ENCODE results near the gene SFSWAP. TPM values are rescaled to one million over a fixed set of nuclear protein-coding genes. Genes with fewer than 3 reads are reported as not detected.

The SFSWAP gene
- total and polyA plus RNA-seq, 2 experiments from 2014 or later: 21.4 to 25.1 TPM

DNA sequence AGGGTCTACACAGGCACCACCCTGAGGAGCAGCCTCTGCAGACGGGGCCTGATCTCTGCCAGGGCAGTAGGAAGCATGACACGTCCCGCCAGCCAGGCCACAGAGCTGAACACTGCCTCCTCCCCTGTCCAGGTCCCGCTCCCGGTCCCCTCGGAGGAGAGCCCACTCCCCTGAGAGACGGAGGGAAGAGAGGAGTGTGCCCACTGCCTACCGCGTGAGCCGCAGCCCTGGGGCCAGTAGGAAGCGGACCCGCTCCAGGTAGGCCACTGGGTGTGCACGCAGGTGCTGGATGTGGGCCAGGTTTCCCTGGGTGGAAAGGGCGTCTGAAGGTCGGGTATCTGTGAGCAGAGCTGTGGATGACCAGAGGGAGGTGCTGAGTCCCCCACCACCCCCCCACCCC is 75.4 kb downstream of the SFSWAP start:
- TF ChIP-seq EZH2phosphoT487 (IDR thresholded peaks at IDR 0.05; ENCODE audit: low read depth, severe bottlenecking, unreplicated experiment): no peak
- TF ChIP-seq, protein P1, sequence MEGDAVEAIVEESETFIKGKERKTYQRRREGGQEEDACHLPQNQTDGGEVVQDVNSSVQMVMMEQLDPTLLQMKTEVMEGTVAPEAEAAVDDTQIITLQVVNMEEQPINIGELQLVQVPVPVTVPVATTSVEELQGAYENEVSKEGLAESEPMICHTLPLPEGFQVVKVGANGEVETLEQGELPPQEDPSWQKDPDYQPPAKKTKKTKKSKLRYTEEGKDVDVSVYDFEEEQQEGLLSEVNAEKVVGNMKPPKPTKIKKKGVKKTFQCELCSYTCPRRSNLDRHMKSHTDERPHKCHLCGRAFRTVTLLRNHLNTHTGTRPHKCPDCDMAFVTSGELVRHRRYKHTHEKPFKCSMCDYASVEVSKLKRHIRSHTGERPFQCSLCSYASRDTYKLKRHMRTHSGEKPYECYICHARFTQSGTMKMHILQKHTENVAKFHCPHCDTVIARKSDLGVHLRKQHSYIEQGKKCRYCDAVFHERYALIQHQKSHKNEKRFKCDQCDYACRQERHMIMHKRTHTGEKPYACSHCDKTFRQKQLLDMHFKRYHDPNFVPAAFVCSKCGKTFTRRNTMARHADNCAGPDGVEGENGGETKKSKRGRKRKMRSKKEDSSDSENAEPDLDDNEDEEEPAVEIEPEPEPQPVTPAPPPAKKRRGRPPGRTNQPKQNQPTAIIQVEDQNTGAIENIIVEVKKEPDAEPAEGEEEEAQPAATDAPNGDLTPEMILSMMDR (IDR thresholded peaks at IDR 0.05; ENCODE audit: poor library complexity): no peak
- no peak for TF ChIP-seq EZH2 (IDR thresholded peaks at IDR 0.05; ENCODE audit: borderline replicate concordance)
- Histone ChIP-seq H3K9me2 (replicated peaks; ENCODE audit: insufficient read depth) (no peaks in the 10 kb centered on the region), H3K4me2 (no peak overlapping the region), H3K9me3 (ENCODE audit: low read depth) (no peaks in the 10 kb centered on the region), H3K79me2 (no peaks in the 10 kb centered on the region), H3K4me1 (ENCODE audit: insufficient read depth) (no peaks in the 10 kb centered on the region), H2AFZ (no peak overlapping the region), H4K20me1 (ENCODE audit: insufficient read depth, poor library complexity, severe bottlenecking) (no peaks in the 10 kb centered on the region), H3K27me3 (no peaks in the 10 kb centered on the region), H3K36me3 (replicated peaks; ENCODE audit: insufficient read depth, low read depth) (no peaks in the 10 kb centered on the region), H3K4me3 (no peak overlapping the region), H3K27ac (no peak overlapping the region)
- 98% methylated on average over 14 of the region's 15 CpGs for WGBS (ENCODE audit: low lambda C conversion rate, missing lambda C conversion rate)
- no peak for DNase-seq (ENCODE audit: low spot score)

DNA sequence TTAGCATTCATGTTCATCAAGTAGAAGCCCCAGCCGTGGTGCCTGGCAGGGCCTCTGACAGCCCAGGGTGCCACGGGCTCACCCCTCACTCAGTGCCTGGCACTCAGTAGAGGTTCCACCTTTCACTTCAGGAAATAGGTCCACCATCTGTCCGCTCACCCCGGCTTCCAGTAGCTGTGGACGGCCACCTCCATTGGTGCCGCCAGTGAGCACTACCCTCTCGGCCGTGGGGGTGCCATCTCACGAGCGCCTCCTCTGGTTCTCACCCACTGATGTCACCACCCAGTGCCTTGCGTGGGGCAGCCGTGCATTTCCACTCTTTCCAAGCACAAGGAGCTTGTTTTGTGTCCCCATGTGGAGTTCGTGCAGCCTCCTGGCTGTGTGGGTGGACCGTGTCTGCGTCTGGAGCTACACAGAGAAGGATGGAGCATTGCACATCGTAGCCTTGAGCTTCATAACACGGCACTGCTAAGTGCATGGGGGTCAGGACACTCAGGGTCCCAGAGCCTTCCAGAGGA is 76.3 kb downstream of the SFSWAP start:
- H3K9me2 ChIP-seq (replicated peaks; ENCODE audit: insufficient read depth): no peaks in the 10 kb centered on the region
- no peaks in the 10 kb centered on the region for H3K36me3 ChIP-seq (replicated peaks; ENCODE audit: insufficient read depth, low read depth)
- no peaks in the 10 kb centered on the region for H3K9me3 ChIP-seq (ENCODE audit: low read depth)
- H3K4me3 ChIP-seq: no peak overlapping the region
- no peak overlapping the region for H3K4me2 ChIP-seq
- H3K4me1 ChIP-seq (ENCODE audit: insufficient read depth): no peaks in the 10 kb centered on the region
- H3K27ac ChIP-seq: no peak overlapping the region
- no peak overlapping the region for H2AFZ ChIP-seq
- H4K20me1 ChIP-seq (ENCODE audit: insufficient read depth, poor library complexity, severe bottlenecking): no peaks in the 10 kb centered on the region
- no peaks in the 10 kb centered on the region for H3K79me2 ChIP-seq
- no peak for TF ChIP-seq EZH2phosphoT487 (IDR thresholded peaks at IDR 0.05; ENCODE audit: low read depth, severe bottlenecking, unreplicated experiment)
- TF ChIP-seq EZH2 (IDR thresholded peaks at IDR 0.05; ENCODE audit: borderline replicate concordance): no peak
- TF ChIP-seq, protein P1 (IDR thresholded peaks at IDR 0.05; ENCODE audit: poor library complexity): no peak
- H3K27me3 ChIP-seq: no peaks in the 10 kb centered on the region
- no peak for DNase-seq (ENCODE audit: low spot score)
- 98% methylated on average over 17 of the region's 17 CpGs for WGBS (ENCODE audit: low lambda C conversion rate, missing lambda C conversion rate)

DNA sequence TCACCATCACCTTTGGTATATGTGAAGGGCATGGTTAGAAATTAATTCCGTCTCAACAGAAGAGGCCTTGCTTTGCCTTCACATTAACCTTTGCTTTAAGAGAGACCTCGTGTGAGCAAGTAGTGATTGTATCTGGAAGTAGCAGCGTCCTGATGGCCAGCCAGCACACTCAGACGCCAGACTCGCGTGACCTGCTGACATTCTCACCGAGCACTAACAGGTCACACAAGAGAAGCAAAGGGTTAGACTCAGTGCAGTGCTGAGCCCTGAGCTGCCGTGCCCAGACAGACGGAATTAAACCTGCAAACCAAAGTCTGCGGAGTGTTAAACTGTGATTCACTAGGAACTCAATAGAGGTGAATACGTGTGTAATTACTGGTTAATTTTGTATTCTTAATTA is 77.2 kb downstream of the SFSWAP start:
- Histone ChIP-seq H2AFZ (no peak overlapping the region), H4K20me1 (ENCODE audit: insufficient read depth, poor library complexity, severe bottlenecking) (no peaks in the 10 kb centered on the region), H3K36me3 (replicated peaks; ENCODE audit: insufficient read depth, low read depth) (no peaks in the 10 kb centered on the region), H3K27me3 (no peaks in the 10 kb centered on the region), H3K9me2 (replicated peaks; ENCODE audit: insufficient read depth) (no peaks in the 10 kb centered on the region), H3K27ac (no peak overlapping the region), H3K4me2 (no peak overlapping the region), H3K79me2 (no peaks in the 10 kb centered on the region), H3K4me3 (no peak overlapping the region), H3K9me3 (ENCODE audit: low read depth) (no peaks in the 10 kb centered on the region), H3K4me1 (ENCODE audit: insufficient read depth) (no peaks in the 10 kb centered on the region)
- WGBS (ENCODE audit: low lambda C conversion rate, missing lambda C conversion rate): 94% methylated on average over 11 of the region's 11 CpGs
- TF ChIP-seq EZH2 (IDR thresholded peaks at IDR 0.05; ENCODE audit: borderline replicate concordance): no peak
- TF ChIP-seq, protein P1 (IDR thresholded peaks at IDR 0.05; ENCODE audit: poor library complexity): no peak
- no peak for TF ChIP-seq EZH2phosphoT487 (IDR thresholded peaks at IDR 0.05; ENCODE audit: low read depth, severe bottlenecking, unreplicated experiment)
- no peak for DNase-seq (ENCODE audit: low spot score)

DNA sequence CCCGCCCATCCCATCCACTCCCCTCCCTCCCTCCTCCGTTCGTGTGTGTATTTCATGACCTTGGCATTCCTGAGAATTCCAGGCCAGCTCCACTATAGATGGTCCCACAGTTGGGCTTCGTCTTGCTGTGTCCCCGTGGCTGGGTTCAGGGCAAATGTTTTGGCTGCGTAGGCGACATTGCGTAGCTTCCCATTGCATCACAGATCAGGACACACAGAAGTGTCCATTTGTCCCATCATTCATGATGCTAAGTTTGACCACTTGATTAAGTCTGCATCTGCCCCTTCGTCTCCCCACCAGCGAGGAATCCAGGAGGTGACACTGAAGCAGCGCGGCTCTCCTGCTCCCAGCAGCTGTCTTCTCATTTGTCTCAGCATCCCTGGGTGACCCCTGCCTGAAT is 78.7 kb downstream of the SFSWAP start:
- Histone ChIP-seq H3K27ac (no peak overlapping the region), H3K9me3 (ENCODE audit: low read depth) (no peaks in the 10 kb centered on the region), H3K9me2 (replicated peaks; ENCODE audit: insufficient read depth) (no peaks in the 10 kb centered on the region), H2AFZ (no peak overlapping the region), H3K4me3 (no peak overlapping the region), H3K79me2 (no peaks in the 10 kb centered on the region), H3K36me3 (replicated peaks; ENCODE audit: insufficient read depth, low read depth) (no peaks in the 10 kb centered on the region), H3K27me3 (no peaks in the 10 kb centered on the region), H3K4me1 (ENCODE audit: insufficient read depth) (no peaks in the 10 kb centered on the region), H4K20me1 (ENCODE audit: insufficient read depth, poor library complexity, severe bottlenecking) (no peaks in the 10 kb centered on the region), H3K4me2 (no peak overlapping the region)
- TF ChIP-seq EZH2 (IDR thresholded peaks at IDR 0.05; ENCODE audit: borderline replicate concordance): no peak
- no peak for TF ChIP-seq EZH2phosphoT487 (IDR thresholded peaks at IDR 0.05; ENCODE audit: low read depth, severe bottlenecking, unreplicated experiment)
- TF ChIP-seq, protein P1 (IDR thresholded peaks at IDR 0.05; ENCODE audit: poor library complexity): no peak
- WGBS (ENCODE audit: low lambda C conversion rate, missing lambda C conversion rate): 96% methylated on average over 11 of the region's 12 CpGs
- no peak for DNase-seq (ENCODE audit: low spot score)

All from hepatocyte (in vitro differentiated cells).